MV-4-11 (cell line): ENCODE measurements around the gene WDR27.

Experiments
- DNase-seq: peaks from one replicate; lab custom pipeline; 2025; lab: John Stamatoyannopoulos, UW

WDR27 gene

DNA sequence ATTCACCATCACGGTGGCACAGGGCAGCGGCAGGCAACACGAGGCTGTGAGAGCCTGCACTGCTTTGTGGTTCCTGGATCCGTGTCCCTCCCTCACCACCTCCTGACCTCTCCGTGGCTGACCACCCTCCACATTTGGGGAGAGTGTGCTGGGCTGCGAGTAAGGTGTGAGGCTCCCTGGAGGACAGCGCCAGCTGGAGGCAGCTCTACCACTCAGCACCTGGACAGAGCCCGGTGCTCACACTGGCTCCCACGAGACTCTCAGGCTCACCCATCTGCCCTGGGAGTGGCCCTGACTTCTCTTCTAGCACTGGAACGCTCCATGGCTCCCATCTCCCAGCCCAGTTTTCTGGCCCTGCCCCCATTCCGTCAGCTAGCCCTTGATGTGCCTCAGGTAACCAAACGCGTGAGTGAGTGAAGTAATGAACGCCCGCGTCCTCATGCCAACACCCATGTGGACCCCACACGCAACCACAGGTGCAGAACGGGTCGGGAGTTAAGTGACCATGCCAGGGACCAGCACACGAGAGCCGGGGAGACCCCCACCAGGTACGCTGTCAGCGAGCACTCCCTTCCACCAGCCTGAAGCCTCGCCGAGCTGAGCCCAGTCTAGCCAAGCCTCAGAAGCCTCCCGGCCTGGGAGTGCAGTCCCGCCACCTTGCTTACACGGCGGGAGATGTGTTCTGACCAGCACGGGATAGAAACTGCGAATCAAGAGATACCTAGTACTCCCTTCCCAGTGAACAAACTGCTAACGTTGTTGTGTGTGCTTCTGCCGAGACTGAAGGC, 137.2 kb downstream of the WDR27 start:
- no peak for DNase-seq

DNA sequence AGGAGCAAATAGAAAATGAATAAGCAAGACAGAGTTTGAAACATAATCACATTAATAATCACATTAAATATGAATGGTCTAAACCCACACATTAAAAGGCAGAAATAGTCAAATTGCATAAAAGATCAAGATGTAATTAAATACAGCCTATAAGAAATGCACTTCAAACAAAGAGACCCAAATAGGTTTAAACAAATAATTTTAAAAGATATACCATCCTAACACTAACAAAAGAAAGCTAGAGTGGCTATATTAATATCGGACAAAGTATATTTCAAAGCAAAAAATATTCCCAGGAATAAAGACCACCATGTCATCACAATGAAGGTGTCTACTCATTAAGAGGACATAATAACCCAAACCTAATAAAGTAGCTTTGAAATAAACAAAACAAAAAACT, 140.2 kb downstream of the WDR27 start:
- DNase-seq = no peak

DNA sequence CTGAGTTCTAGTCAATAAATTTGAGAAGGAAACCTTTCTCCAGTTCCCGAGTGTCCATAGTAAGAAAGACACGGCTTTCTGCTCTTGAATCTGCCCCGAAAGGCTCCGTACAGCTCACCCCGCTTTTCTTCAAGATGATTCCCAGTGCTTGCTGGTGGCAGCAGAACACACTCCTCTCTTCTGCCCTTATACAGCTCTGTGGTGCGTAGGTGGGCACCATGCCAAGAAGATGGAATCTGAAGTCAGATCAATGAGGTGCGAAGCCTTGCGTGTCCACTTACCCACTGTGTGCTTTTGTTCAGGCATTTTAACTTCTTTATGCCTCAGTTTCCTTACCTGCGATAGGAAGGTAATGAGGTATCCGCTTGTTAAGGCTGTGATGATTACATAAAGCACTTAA, 142.2 kb downstream of the WDR27 start:
- DNase-seq = no peak

DNA sequence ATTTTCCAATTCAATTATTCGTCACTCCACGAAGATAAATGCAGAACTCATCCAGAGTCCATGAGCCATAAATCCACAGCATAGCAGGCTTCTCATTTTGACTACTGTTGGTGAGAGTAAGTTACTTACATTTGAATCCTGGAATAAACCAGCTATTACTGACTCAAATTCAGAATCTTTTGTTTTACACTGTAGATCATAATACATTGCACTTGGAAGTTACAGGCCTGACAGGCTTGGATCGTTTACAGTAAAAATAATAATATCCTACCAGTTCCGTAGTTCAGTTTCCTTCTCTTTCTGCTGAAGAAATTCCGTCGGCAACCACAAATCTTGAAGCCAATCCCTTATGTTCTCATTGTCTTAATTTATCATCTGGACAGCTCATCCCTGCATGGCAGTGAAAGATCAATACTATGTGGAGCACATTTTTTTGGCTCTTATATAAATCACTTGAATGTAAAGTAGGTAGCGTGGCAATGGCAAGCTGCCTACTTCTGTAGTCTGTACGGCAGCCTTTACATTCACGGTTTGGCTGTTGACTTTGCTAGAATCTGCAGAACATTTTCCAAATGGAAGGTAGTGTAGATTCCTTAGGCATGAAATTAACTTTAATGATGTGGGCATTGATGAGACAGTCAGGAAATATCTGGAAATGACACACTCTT, 142.9 kb downstream of the WDR27 start:
- DNase-seq = no peak

DNA sequence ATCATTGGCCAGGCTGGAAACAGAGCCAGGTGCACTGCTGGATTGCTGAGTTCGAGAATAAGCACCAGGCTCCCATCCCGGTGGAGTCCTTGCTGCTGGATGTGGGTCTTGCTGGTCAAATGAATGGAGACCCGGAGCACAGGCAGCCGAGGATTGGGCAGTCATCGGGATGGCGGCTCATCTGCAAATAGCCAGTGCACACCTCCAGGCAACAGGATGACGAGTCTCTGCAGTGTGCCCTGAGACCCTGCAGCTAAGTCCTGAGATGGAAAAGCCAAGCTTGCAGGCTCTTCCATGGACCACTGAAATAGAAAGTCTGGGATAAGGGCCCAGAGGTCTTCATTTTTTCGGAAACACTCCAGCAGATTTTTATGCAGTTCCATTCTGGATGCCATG, 143.5 kb downstream of the WDR27 start:
- no peak for DNase-seq

DNA sequence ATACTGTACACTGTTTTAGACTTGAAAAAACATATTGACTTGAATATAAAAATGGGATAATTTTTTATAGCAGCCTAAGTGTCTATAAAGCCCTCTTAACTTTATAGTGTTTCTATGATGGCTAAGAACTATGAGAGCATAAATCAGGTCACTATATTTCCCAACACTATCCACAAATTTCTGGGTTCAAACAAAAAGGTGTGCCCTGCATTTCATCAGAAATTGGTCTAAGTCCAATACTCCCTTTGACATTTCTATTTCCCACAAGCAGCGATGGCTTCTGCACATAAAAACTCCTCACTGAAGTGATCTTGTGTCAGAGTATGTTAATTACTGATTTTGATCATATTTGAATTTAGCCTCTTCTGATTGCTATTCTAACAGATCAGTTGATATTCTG, 143.9 kb downstream of the WDR27 start:
- no peak for DNase-seq

DNA sequence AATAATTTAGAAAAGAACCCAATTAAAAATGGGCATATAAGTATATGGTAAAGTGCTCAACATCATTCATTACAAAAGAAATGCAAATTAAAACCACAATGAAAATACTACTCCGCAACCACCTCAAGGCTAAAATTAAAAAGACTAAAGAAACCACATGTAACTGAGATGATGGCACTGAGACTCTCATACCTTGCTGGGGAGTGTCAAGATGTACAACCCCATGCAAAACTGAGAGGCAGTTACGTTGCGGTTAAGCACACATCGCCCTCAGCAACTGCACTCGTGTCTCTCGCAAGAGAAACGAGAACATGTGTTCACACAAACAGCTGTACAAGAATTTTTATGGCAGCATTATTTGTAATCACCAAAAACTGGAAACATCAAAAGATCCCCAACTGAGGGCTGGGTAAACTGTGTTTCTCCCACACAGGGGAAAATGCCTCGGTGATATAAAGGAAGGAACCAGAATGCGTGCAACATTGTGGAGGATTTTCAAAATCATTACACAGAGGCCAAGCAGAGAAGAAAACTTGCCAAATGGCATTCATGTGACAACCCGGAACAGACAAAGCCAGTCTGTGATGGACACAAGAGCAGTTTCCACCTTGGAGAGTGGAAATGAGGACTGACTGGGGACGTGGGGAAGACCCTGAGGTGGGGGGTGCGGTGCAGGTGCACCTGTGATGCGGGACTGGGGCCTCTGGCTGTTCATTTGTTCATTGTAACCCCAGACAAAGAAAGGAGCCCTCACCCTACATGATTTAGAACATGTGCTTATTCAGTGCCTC, 144.9 kb downstream of the WDR27 start:
- no peak for DNase-seq

DNA sequence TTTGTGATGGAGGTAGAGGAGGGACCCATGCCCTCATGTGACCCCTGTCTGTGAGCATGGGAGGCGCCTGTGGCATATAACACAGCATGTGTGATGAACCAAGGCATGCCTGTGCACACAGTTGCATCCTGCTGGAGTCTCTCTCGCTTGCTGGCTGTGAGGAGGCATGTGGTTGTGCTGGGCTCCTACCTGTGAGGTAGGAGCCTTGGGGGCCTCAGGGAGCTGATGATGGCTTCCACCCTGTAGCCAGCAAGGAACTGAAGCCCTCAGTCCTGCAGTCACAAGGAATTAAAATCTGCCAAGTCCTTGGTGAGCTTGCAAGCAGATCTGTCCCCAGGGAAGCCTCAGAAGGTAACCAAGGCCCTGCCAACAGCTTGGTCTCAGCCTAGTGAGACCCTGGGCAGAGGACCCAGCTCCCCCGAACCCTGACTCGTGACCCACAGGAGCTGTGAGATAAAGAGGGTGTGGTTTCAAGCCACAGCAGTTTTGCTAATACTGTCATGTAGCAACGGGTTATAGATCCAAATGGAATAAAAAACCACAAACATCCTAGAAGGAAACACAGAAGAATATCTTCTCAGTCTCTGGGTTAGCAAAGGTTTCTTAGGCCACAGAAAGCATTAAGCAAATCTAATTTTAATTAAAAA, 145.7 kb downstream of the WDR27 start:
- no peak for DNase-seq

DNA sequence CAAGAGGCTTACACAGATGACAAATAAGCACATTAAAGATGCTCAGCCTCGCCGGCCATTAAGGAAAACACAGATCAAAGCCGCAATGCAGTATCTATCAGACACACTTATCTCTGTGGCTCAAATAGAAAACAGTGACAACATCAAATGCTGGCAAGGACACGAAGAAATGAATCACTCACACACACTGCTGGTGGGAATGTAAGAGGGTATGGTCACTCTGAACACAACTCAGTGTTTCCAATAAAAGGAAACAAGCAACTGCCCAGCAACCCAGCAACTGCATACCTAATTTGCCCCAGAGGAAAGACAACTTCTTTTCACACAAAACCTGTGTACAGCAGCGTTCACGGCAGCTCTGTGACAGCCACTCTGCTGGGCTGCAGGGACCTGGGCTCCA, 155.8 kb downstream of the WDR27 start:
- DNase-seq = no peak

DNA sequence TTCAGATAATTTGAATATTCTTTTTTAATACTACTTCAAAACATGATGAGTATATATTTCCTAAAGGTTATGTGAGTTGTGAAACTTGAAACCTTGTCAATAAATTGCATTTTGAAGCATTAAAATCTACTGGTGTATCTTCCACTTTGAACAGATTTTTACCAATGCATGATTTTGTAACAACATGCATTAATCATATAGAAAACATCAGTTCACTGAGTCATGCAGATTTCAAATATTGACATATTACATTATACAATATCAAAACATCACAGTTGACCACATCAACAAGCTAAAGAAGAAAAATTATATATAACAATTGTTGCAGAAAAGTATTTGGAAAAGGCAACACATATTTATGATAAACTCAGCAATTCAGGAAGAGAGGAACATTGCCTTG, 158.1 kb downstream of the WDR27 start:
- no peak for DNase-seq

DNA sequence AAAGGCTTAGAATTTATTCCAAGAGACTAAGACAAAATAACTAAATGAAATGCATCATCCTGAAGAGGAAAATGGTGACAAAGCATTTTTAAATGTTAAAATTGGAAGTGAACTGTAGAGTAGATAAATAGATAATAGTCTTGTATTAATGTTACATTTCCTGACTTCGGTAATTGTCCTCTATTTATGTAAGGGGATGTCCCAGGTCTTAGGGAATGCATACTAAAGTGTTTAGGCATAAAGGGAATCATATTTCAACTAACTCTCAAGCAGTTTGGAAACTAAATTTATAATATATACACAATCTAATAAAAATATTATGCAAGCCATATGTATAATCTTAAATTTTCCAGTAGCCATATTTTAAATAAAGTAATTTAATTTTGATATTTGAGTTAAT, 159.3 kb downstream of the WDR27 start:
- no peak for DNase-seq

DNA sequence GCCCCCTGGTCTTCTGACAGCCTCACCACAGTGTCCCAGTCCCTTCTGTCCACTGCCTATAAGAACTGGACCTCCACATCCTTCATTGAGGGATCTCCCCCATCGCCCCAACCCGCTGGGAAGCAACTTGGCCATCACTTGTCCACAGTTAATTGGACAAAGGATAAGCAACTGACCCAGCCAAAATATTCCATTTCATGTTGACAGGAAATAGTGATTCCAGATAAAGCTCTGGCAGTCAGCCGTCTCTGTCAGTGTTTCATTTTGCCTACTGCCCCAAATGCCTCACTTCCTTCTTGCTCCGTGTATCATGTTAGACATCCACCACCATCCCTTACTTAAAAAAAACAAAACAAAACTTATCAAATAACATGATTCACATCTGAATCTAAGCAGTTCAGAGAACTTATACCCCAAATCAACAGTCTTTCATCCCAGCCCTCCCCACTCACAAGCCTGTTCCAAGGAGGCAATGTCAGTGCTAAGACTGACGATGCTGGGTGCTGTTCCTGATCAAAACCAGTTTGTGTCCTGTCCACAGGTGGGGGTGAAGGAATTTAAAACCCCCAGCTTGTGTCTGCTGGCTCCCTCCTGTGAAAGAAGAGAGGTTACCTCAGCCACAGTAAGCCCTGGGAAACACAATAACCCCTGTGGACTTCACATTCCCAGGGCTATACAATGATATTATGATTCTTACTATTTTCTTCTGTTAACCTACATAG, 162.5 kb downstream of the WDR27 start:
- no peak for DNase-seq

DNA sequence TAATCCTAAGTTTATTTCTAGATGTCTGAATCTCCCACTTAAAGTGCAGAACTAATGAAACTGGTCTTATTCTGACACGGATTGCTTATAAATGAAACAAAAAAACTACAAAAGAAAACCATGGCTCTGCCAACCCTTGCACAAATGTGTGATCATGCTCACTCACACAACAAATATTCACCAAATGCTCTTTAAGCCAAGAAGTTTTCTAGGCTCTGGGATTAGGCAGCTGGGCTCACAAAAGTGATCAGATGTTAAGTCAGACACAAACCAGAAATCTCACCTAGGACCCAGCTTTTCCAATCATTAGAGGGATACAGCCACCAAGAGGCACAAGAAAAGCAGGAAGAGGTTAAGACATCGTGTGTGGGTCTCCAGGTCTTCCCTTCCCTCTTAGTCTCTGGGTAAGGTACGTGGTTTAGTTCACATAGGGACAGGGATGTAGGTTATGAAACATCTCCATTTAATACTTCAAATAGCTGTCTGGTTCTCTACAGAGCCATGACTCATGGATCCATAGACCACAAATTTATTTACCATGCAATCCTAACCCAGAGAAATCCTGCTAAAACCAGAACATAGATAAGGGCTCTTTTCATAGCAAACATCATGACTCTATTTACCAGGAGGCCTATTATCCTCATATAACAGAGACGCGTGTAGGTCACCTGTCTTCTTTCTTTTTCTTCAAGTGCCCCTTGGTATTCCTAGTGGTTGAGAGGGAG, 165.2 kb downstream of the WDR27 start:
- DNase-seq = peak; percentile 63

DNA sequence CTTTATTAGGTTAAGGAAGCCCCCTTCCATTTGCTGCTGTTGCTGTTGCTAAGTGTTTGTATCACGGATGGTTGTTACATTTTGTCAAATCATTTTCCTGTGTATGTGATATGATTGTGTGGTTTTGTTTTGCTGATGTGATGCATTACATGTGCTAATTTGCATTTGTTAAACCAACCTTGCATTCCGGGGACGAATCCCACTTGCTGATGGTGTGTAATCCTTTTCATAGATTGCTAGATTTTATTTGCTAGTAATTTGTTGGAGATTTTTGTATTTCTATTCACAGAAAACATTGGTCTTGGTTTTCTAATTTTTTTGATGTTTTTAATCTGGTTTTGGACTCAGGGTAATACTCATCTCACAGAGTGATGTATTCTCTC, 167.8 kb downstream of the WDR27 start:
- no peak for DNase-seq

DNA sequence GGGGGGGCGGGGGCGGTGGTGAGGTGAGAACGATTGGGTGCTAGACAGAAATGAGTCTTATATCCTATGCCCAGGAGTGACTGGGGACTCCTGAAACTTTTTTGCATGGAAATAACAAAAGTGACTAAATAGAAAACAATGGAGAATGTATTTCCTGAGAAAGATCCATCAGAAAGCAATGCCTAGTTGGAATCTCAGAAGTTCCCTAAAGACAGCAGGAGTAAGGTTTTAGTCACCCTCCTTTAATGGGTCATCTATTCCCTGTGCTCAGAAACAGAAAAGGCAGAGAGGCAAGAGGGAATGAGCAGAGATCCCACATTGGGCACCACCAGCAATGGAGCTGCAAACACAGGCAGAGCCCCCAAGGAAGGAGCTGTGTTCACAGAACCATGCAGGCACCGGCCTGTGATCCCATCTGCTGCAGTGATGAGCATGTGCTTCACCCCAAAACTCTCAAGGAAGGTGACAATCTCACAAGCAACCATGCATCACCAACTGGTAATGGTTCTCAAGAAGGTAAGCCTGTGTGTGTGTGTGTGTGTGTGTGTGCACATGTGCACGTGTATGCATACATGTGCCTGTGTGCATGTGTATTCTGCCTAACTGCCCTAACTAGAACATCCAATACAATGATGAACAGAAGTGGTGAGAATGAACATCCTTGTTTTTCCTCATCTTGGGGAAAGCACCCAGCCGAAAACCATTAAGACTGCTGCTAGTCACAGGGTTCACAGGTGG, 168.4 kb downstream of the WDR27 start:
- no peak for DNase-seq

DNA sequence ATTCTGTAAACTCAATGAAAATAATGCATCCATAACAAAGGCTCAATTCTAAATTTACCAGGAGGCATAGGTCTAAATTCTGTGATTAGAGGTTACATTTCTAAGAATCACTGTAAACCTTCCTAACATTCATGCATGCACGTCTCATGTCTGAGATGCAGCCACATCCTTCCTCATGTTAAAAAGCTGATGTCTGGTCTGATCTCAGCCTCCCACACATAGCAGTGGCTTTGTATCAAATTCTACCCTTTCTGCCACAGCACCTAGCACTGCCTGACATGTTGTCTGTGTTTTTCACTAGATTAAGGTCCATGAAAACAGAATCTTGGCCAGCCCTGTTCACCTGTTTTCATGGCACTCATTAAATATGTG, 171.1 kb downstream of the WDR27 start:
- peak; percentile 37 for DNase-seq

DNA sequence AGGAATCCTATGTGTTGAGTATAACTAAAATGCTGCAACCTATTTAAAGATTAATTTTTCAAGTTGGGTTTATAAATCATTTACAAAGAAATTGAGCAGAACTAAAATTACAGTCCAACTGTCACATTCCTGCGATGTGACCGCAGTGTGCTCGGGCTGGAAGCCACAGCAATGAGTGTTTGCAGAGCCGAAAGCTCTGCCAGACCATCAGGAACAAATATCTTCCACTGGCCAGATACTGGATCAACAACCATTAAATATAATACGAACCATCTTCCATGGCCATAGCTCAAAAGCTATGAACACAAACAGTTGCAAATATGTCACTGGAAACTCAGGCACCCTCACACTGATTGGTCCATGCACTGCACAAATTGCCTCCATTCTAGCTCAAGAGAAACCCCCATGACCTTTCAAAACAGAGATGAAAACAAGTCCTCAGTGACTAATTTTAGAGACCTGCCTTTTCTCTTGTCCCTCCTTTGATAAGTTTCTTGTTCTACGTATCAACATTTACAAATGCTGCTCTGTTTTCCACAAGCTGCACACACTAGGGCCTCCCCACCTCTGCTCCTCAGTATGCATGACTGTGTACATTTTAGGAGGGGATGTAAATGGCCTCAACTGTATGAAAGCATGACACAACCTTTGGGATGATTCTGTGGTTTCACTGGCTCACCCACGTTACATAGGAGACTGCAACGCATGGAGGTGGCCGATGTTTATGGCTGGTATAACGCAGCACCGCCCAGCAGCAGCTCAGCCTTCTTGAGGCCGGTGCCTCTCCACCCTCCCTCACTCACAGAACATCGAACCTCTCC, 171.7 kb downstream of the WDR27 start:
- DNase-seq = peak; percentile 53

DNA sequence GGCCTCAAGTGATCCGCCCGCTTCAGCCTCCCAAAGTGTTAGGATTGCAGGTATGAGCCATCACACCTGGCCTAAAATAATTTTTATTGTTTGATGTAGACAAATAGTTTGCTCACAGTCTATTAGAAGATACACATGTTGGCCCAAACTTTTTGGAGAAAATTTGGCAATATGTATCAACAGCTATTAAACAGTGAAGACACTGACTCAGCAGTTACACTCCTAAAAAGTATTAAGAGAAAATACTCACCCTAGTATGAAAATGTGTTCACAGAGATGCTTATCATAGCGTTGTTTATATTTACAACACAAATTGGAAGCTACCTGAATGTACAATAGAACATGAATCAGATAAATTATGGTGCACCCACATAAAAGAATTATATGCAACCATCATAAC, 173.1 kb downstream of the WDR27 start:
- DNase-seq = no peak

DNA sequence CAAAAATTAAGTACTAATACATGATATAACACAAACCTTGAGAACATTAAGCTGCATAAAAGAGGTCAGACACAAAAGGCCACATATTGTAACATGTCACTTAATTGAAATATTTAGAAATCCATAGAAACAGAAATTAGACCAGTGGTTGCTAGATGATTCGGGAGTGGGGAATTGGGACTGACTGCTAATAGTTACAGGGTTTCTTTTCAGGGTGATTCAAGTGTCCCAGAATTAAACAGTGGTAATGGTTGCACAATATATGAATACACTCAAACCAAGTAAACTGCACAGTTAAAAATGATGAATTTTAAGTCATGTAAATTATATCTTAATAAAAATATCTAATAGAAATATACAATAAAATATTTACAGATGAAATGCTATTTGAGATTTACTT, 174.5 kb downstream of the WDR27 start:
- peak; percentile 12 for DNase-seq

DNA sequence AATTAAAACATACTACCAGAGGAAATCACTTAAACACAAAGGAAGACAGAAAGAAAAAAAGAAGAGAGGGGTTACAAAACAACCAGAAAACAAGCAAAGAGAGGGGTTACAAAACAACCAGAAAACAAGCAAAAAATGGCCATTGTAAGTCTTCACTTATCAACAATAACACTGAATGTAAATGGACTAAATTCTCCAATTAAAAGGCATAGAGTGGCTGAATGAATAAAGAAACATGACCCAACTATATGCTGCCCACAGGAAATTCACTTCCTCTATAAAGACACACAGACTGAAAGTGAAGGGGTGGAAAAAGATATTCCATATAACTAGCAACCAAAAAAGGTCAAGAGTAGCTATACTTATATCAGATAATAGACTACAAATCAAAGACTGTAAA, 180.0 kb downstream of the WDR27 start:
- peak; percentile 15 for DNase-seq
